Activated naive CD4-positive, alpha-beta T cell (primary cell): ENCODE results near the gene IRX5.

ENCODE experiments used
- DNase-seq, 4 experiments: peaks; one replicate each; lab custom pipeline; 2025; lab: John Stamatoyannopoulos, UW

Gene IRX5

DNA sequence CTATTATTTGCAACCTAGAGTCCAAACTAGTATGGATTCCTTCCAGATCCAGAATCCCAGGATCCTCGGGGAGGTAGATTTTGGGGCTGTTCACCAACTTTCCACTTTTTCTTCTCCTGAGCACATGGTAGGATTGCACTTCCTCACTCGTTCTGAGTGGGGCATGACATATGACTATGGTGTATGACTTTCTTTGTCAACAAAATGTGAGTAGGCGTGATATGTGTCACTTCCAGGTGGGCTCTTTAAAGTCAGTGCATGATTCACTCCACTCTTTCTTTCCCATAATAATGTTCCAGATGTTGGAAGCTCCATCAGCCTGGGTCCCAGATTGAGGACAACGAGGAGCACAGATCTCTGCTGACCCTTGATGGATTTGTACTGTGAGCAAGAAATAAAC lies 21.5 kb downstream of the IRX5 start:
- DNase-seq = no peak

- DNase-seq = no peak
Measured at GRCh38 chr16:54953461-54953860, 22.8 kb downstream of the IRX5 start.

- DNase-seq = no peak
Measured at GRCh38 chr16:54954220-54954619, 23.6 kb downstream of the IRX5 start.

GRCh38 chr16:54955757-54956156 lies 25.1 kb downstream of the IRX5 start:
- DNase-seq = no peak

- no peak for DNase-seq
Measured at GRCh38 chr16:54957403-54958166, 26.9 kb downstream of the IRX5 start.

DNA sequence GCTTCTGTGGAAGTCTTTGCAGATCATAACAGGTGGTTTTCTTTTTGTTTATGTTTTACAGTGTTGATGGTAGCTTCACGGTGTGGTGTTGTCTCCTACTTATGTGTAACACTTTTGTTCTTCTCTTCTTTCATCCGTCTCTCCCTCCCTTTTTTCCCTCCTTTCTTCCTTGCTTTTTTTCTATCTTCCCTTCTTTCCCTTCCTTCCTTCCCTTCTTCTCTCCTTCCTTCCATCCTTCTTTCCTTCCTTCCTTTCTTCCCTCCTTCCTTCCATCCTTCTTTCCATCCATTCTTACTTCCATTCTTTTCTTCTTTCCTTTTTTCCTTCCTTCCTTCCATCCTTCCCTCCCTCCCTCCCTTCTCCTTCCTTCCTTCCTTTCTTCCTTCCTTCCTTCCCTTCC lies 31.4 kb downstream of the IRX5 start:
- DNase-seq = no peak

DNA sequence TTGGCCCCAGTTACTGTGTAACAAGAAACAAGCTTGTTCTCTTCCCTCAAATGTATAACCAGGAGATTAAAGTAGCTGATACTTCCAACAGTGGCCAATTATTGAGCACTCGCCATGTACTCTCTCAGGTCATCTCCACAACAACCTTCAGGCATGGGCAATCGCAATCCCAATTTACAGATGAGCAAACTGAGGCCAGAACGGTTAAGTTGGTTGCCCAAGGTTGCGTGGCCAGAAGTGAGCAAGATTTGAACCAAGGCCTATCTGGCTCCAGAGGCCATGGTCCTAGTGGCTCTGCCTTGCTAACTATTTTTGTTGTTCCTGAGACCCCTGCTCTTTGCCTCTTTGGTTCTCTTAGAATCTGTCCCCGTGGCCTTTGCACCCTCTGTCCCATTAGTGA lies 33.6 kb downstream of the IRX5 start:
- DNase-seq = no peak

DNA sequence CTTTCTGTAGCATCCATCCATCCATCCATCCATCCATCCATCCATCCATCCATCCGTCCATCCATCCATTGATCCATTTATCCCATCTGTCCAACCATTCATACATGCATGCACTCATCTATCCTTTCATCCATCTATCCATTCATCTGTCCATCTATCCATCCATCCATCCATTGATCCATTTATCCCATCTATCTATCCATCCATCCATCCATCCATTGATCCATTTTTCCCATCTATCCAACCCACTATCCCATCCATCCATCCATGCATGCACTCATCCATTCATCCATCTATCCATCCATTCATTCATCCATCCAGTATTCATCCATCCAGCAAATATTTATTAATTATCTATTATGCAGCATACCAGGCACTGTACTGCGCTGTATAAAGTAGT lies 34.8 kb downstream of the IRX5 start:
- DNase-seq = no peak

GRCh38 chr16:54968011-54968410 lies 37.3 kb downstream of the IRX5 start:
- no peak for DNase-seq

DNA sequence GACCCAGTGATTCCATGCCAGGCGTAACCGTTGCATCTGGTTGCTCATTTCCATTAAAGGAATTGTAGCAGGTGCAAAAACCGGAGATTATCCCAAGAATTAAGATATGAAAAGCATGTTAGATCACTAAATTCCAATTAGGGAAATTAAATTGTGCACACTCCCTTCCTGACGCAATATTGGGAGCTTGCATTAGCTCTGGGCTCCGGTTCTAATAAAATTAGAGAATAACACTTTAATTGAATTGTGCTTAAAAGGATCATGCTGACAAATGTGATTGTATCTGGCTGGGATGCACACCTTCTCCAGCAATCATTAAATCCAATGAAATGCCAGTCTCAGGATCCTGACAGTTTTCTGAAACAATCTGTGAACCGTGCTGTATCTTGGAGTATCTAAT lies 38.1 kb downstream of the IRX5 start:
- no peak for DNase-seq

GRCh38 chr16:54970016-54970415 lies 39.4 kb downstream of the IRX5 start:
- DNase-seq = no peak

DNA sequence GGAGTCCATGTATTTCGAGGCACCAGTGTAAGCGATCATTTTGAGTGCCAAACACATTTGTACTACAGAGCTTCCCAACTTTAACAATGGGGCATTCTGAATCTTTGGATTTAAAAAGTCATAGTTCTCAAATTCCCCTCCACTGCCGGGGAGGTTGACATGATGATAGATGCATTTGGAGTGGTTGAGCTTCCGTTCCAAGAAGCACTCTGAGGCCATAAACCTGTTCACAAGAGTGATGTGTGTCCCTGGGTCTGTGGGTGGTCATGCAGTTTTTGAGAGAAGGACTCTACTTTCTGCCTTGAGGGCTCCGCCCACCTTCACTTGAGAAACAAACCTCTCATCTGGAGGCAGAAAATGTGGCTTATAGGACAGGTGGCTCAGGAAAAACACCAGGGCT lies 43.7 kb downstream of the IRX5 start:
- DNase-seq = no peak

- no peak for DNase-seq
Measured at GRCh38 chr16:54976651-54977200, 46.1 kb downstream of the IRX5 start.

- DNase-seq = no peak
Measured at GRCh38 chr16:54977211-54977610, 46.5 kb downstream of the IRX5 start.

- no peak for DNase-seq
Measured at GRCh38 chr16:54980821-54981220, 50.2 kb downstream of the IRX5 start.
